Measurements from ENCODE around the gene CELF1. TPM values are rescaled to one million over a fixed set of nuclear protein-coding genes. Genes with fewer than 3 reads are reported as not detected.

CELF1 gene
- total and polyA plus RNA-seq, 2 of the 13 experiments (the other 11 are each of a cell fraction or from before 2014, with no cell fraction given), result 69.0 to 80.1 TPM

DNA sequence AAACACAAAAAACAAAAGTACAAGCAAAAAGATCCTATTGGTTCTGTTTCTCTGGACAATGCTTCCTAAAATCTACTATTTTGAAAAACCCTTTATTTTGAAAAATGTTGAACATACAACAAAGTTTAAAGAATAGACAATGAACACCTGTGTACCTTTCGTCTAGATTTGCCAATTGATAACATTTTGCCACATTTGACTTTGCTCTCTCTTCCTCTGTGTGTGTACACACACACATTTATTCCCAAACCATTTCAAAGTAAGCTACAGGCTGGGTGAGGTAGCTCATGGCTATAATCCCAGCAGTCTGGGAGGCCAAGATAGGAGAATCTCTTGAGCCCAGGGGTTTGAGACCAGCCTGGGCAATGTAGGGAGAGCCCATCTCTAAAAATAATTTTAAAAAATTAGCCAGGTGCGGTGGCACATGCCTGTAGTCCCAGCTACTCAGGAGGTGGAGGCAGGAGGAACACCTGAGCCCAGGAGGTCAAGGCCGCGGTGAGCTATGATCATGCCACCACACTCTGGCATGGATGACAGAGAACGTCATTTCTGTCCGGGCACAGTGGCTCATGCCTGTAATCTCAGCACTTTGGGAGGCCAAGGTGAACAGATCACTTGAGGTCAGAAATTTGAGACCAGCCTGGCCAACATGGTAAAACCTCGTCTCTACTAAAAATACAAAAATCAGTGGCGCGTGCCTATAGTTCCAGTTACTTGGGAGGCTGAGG is 121.4 kb downstream of the CELF1 start (continued):
- TF ChIP-seq ESRRA (CRISPR knock-in tag; IDR thresholded peaks at IDR 0.05; ENCODE audit: low read depth) (peak; percentile 12; the same call in 1 of the 2 replicates), ZNF496 (CRISPR knock-in tag; IDR thresholded peaks at IDR 0.05; ENCODE audit: insufficient replicate concordance) (no peak), XRCC5 (optimal IDR thresholded peaks at IDR 0.05; ENCODE audit: low read length) (no peak), HNF4G (IDR thresholded peaks at IDR 0.05; ENCODE audit: borderline replicate concordance, low read depth, low read length) (peak; percentile 62; the same call in 1 of the 2 replicates), HNF4G (CRISPR knock-in tag; IDR thresholded peaks at IDR 0.05; ENCODE audit: borderline replicate concordance, low read depth) (no peak), ZNF333 (CRISPR knock-in tag; IDR thresholded peaks at IDR 0.05; ENCODE audit: borderline replicate concordance) (no peak), ZNF781 (CRISPR knock-in tag; IDR thresholded peaks at IDR 0.05; ENCODE audit: borderline replicate concordance, not compliant biosample characterization) (no peak), ATM (IDR thresholded peaks at IDR 0.05; ENCODE audit: borderline replicate concordance) (no peak), ZNF530 (CRISPR knock-in tag; IDR thresholded peaks at IDR 0.05; ENCODE audit: low read depth) (no peak), FOXA1 (IDR thresholded peaks at IDR 0.05) (no peak), FOXA1 (CRISPR knock-in tag; IDR thresholded peaks at IDR 0.05) (peak; percentile 64), ZFP82 (CRISPR knock-in tag; IDR thresholded peaks at IDR 0.05; ENCODE audit: borderline replicate concordance) (no peak), SOX5 (CRISPR knock-in tag; IDR thresholded peaks at IDR 0.05; ENCODE audit: borderline replicate concordance) (peak; percentile 76; the same call in 1 of the 2 replicates), AHR (CRISPR knock-in tag; IDR thresholded peaks at IDR 0.05) (no peak), PHF5A (CRISPR knock-in tag; IDR thresholded peaks at IDR 0.05; ENCODE audit: low read depth, unreplicated experiment) (no peak), RFX1 (IDR thresholded peaks at IDR 0.05) (no peak), GATAD2A (CRISPR knock-in tag; IDR thresholded peaks at IDR 0.05) (peak; percentile 40; the same call in 1 of the 2 replicates), TBX2 (CRISPR knock-in tag; IDR thresholded peaks at IDR 0.05; ENCODE audit: borderline replicate concordance) (0 out of 2 replicates have a peak, but pooled peaks have one; percentile 21), ZNF709 (CRISPR knock-in tag; IDR thresholded peaks at IDR 0.05) (no peak), ZNF230 (CRISPR knock-in tag; IDR thresholded peaks at IDR 0.05) (no peak), ZNF556 (CRISPR knock-in tag; IDR thresholded peaks at IDR 0.05; ENCODE audit: borderline replicate concordance) (no peak), CCDC6 (CRISPR knock-in tag; IDR thresholded peaks at IDR 0.05) (no peak)
- TF ChIP-seq, protein P1, sequence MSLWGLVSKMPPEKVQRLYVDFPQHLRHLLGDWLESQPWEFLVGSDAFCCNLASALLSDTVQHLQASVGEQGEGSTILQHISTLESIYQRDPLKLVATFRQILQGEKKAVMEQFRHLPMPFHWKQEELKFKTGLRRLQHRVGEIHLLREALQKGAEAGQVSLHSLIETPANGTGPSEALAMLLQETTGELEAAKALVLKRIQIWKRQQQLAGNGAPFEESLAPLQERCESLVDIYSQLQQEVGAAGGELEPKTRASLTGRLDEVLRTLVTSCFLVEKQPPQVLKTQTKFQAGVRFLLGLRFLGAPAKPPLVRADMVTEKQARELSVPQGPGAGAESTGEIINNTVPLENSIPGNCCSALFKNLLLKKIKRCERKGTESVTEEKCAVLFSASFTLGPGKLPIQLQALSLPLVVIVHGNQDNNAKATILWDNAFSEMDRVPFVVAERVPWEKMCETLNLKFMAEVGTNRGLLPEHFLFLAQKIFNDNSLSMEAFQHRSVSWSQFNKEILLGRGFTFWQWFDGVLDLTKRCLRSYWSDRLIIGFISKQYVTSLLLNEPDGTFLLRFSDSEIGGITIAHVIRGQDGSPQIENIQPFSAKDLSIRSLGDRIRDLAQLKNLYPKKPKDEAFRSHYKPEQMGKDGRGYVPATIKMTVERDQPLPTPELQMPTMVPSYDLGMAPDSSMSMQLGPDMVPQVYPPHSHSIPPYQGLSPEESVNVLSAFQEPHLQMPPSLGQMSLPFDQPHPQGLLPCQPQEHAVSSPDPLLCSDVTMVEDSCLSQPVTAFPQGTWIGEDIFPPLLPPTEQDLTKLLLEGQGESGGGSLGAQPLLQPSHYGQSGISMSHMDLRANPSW (CRISPR knock-in tag; IDR thresholded peaks at IDR 0.05; ENCODE audit: borderline replicate concordance), result no peak
- TF ChIP-seq, protein P2, sequence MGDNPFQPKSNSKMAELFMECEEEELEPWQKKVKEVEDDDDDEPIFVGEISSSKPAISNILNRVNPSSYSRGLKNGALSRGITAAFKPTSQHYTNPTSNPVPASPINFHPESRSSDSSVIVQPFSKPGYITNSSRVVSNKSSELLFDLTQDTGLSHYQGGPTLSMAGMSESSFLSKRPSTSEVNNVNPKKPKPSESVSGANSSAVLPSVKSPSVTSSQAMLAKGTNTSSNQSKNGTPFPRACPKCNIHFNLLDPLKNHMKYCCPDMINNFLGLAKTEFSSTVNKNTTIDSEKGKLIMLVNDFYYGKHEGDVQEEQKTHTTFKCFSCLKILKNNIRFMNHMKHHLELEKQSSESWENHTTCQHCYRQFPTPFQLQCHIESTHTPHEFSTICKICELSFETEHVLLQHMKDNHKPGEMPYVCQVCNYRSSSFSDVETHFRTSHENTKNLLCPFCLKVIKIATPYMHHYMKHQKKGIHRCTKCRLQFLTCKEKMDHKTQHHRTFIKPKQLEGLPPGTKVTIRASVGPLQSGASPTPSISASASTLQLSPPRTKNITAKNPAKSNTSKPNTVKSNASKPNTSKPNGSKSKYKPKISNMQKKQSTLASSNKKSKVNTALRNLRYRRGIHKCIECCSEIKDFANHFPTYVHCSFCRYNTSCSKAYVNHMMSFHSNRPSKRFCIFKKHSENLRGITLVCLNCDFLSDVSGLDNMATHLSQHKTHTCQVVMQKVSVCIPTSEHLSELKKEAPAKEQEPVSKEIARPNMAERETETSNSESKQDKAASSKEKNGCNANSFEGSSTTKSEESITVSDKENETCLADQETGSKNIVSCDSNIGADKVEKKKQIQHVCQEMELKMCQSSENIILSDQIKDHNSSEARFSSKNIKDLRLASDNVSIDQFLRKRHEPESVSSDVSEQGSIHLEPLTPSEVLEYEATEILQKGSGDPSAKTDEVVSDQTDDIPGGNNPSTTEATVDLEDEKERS (CRISPR knock-in tag; IDR thresholded peaks at IDR 0.05), result no peak
- TF ChIP-seq, protein P3, sequence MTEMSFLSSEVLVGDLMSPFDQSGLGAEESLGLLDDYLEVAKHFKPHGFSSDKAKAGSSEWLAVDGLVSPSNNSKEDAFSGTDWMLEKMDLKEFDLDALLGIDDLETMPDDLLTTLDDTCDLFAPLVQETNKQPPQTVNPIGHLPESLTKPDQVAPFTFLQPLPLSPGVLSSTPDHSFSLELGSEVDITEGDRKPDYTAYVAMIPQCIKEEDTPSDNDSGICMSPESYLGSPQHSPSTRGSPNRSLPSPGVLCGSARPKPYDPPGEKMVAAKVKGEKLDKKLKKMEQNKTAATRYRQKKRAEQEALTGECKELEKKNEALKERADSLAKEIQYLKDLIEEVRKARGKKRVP (CRISPR knock-in tag; IDR thresholded peaks at IDR 0.05), result no peak
